Aorta (tissue), 5 donors: ENCODE results near the gene ZNF333. TPM values are rescaled to one million over a fixed set of nuclear protein-coding genes. Genes with fewer than 3 reads are reported as not detected.

Experiments
- ATAC-seq: fragments of 200-7000 bp; cut with Tn5 transposase; one replicate; pipeline ENCODE4 v1.9.1; 2022; ENCODE audit warnings: moderate library complexity; ENCODE audit not compliant: low FRiP score
- DNase-seq, 2 donors: peaks; one replicate each; pipeline ENCODE4 v3.0.0-alpha.2; 2020
- H3K27ac ChIP-seq, 2 donors: one replicate each; pipeline ENCODE4 v1.5.1; 2013; ENCODE audit warnings: low read length in 2 of 2, mild to moderate bottlenecking in 2 of 2, moderate library complexity in 2 of 2, control low read depth in 1 of 2, inconsistent platforms in 1 of 2, low read depth in 1 of 2
- H3K27me3 ChIP-seq, 2 donors: one replicate each; pipeline ENCODE4 v1.6.1; 2013; ENCODE audit warnings: control low read depth in 1 of 2, low read length in 1 of 2, mild to moderate bottlenecking in 1 of 2, moderate library complexity in 1 of 2; ENCODE audit not compliant: insufficient read depth in 2 of 2, control insufficient read depth in 1 of 2
- H3K36me3 ChIP-seq, 2 donors: one replicate each; pipeline ENCODE4 v1.6.1; 2013; ENCODE audit warnings: control low read depth in 1 of 2, low read length in 1 of 2, mild to moderate bottlenecking in 1 of 2; ENCODE audit not compliant: insufficient read depth in 2 of 2, control insufficient read depth in 1 of 2
- H3K4me1 ChIP-seq, 2 donors: one replicate each; pipeline ENCODE4 v1.6.1; 2013; ENCODE audit warnings: low read length in 2 of 2, control low read depth in 1 of 2, mild to moderate bottlenecking in 1 of 2, moderate library complexity in 1 of 2; ENCODE audit not compliant: insufficient read depth in 2 of 2, control insufficient read depth in 1 of 2
- H3K4me3 ChIP-seq, 2 donors: one replicate each; pipeline ENCODE4 v1.5.1; 2013; ENCODE audit warnings: low read length in 2 of 2, control low read depth in 1 of 2, mild to moderate bottlenecking in 1 of 2
- H3K9me3 ChIP-seq: one replicate; pipeline ENCODE4 v1.6.1; 2013; ENCODE audit warnings: mild to moderate bottlenecking, low read length; ENCODE audit not compliant: control insufficient read depth
- WGBS, 2 donors: extraction: QIAGEN DNeasy Blood & Tissue Kit; methylation state at CpG; one replicate each; pipeline ENCODE4 v1.1.7; 2013; 5-methylcytosine and 5-hydroxymethylcytosine counted together
- intact Hi-C, 2 donors: fragments of 100-400 bp; cut with DNase I; formaldehyde crosslinking; loops; one replicate each; pipeline versions ENCODE4 v1.14.2 to v1.15.0; 2022
- long read RNA-seq, 2 donors: library from polyadenylated mRNA; unstranded; transcript quantifications; one replicate each; pipeline ENCODE4 v2.0.0, GENCODE V29; 2020 to 2021
- polyA plus RNA-seq, 2 donors: library from polyadenylated mRNA; stranded (reverse); fragments of 200-250 nt; gene quantifications; one replicate each; pipeline ENCODE4 v1.2.3, GENCODE V29; 2013
- total RNA-seq, 2 donors: library from RNA; stranded (reverse); fragmentation: NEBNext Ultra II Directional; extraction: Animal tissue kit (Norgen Biotek cat#: 25700); gene quantifications; one replicate each; pipeline ENCODE4 v1.2.1, GENCODE V29; 2021
- donor health status: healthy with polysubstance abuse.
- donor health status: Bipolar disorder and iron deficiency.
- donor health status: DM: no; HTN: no; CAD: no.
- donor health status: DM: no; HTN: no; CAD: no.
- donor health status: DM: yes; HTN: yes; CAD: no.

ZNF333 gene
- total RNA-seq = 10 to 100 TPM; 31.8 to 33.6 TPM
- 10 to 100 TPM in 1 of 2 donors, 1 to 10 TPM in 1; 5.6 to 26.9 TPM for polyA plus RNA-seq
- long read RNA-seq, donor 1, full-length matches to known transcripts = 7 of 33 reads
- long read RNA-seq, donor 1, partial matches to known transcripts = 14 of 33 reads
- long read RNA-seq, donor 1, other reads (novel, unspliced or antisense) = 12 of 33 reads
- long read RNA-seq, donor 2, full-length matches to known transcripts = 2 of 9 reads
- long read RNA-seq, donor 2, partial matches to known transcripts = 6 of 9 reads
- long read RNA-seq, donor 2, other reads (novel, unspliced or antisense) = 1 of 9 reads

GRCh38 chr19:14689598-14690503 is at the start of gene ZNF333:
ZNF333 (plus strand) TSS chr19:14690048; CDS start chr19:14693492, 3,444 bp downstream.
- Histone ChIP-seq H3K27ac (peak within 1 kb of the TSS in 1 of 2 donors; percentile 97), H3K9me3 (no peaks in the 10 kb centered on the region), H3K36me3 (peaks cover 0 to 5% of the 10 kb centered on the region in 2 donors), H3K27me3 (no peaks in the 10 kb centered on the region), H3K4me3 (peak within 1 kb of the TSS; percentile 95 to 100), H3K4me1 (no peaks in the 10 kb centered on the region)
- DNase-seq = peak; percentile 98 to 100
- intact Hi-C loops = loop anchor here in 1 of 2 donors (2.0 kb wide), 1 partner anchor 115 kb away; no protein-coding TSS in a partner anchor
- peak; percentile 98 for ATAC-seq
- 0 to 1% methylated on average over 56 to 66 of the region's 66 CpGs for WGBS, 2 donors

- 82 to 89% methylated on average over 2 of the region's 2 CpGs for WGBS, 2 donors
- intact Hi-C loops = no loop called here
Measured at GRCh38 chr19:14648506-14648905, 41.3 kb upstream of the ZNF333 start.

GRCh38 chr19:14649020-14649419 is 40.8 kb upstream of the ZNF333 start:
- H3K9me3 ChIP-seq = no peaks in the 10 kb centered on the region
- intact Hi-C loops = no loop called here
- no peaks in the 10 kb centered on the region for H3K27me3 ChIP-seq
- no peak overlapping the region for H3K4me3 ChIP-seq
- no peak overlapping the region for H3K27ac ChIP-seq
- no peaks in the 10 kb centered on the region for H3K4me1 ChIP-seq
- DNase-seq (no peak), ATAC-seq (no peak)
- no peaks in the 10 kb centered on the region for H3K36me3 ChIP-seq
- WGBS, 2 donors = 69 to 80% methylated on average over 4 of the region's 4 CpGs

More at GRCh38 chr19:14648506-14648905, 41.3 kb upstream of the ZNF333 start:
- DNase-seq = no peak
- Histone ChIP-seq H3K4me1 (no peaks in the 10 kb centered on the region), H3K9me3 (peaks cover 2% of the 10 kb centered on the region), H3K27ac (no peak overlapping the region), H3K36me3 (no peaks in the 10 kb centered on the region), H3K27me3 (no peaks in the 10 kb centered on the region), H3K4me3 (no peak overlapping the region)
- no peak for ATAC-seq

GRCh38 chr19:14650161-14650560 is 39.7 kb upstream of the ZNF333 start:
- DNase-seq (no peak), ATAC-seq (no peak)
- Histone ChIP-seq H3K27me3 (no peaks in the 10 kb centered on the region), H3K4me1 (no peaks in the 10 kb centered on the region), H3K9me3 (no peaks in the 10 kb centered on the region), H3K36me3 (no peaks in the 10 kb centered on the region), H3K27ac (no peak overlapping the region), H3K4me3 (no peak overlapping the region)
- intact Hi-C loops = no loop called here
- WGBS, 2 donors = 56 to 73% methylated on average over 2 of the region's 2 CpGs

- WGBS, 2 donors = 68 to 69% methylated on average over 7 of the region's 7 CpGs
- H3K4me3 ChIP-seq = no peak overlapping the region
- no peaks in the 10 kb centered on the region for H3K4me1 ChIP-seq
- no peaks in the 10 kb centered on the region for H3K9me3 ChIP-seq
- ATAC-seq (no peak), DNase-seq (no peak)
- H3K27ac ChIP-seq = no peak overlapping the region
- intact Hi-C loops = no loop called here
- no peaks in the 10 kb centered on the region for H3K27me3 ChIP-seq
- no peaks in the 10 kb centered on the region for H3K36me3 ChIP-seq
Measured at GRCh38 chr19:14654786-14655560, 34.9 kb upstream of the ZNF333 start.

- Histone ChIP-seq H3K36me3 (no peaks in the 10 kb centered on the region), H3K4me1 (no peaks in the 10 kb centered on the region), H3K27me3 (no peaks in the 10 kb centered on the region), H3K9me3 (no peaks in the 10 kb centered on the region), H3K4me3 (no peak overlapping the region), H3K27ac (no peak overlapping the region)
- DNase-seq (no peak), ATAC-seq (no peak)
- WGBS, 2 donors = 72 to 73% methylated on average over 11 of the region's 11 CpGs
- intact Hi-C loops = no loop called here
Measured at GRCh38 chr19:14655726-14656125, 34.1 kb upstream of the ZNF333 start.

- DNase-seq (no peak), ATAC-seq (no peak)
- no peaks in the 10 kb centered on the region for H3K36me3 ChIP-seq
- H3K4me3 ChIP-seq = no peak overlapping the region
- H3K27me3 ChIP-seq = no peaks in the 10 kb centered on the region
- WGBS, 2 donors = 65 to 68% methylated on average over 6 of the region's 6 CpGs
- no peak overlapping the region for H3K27ac ChIP-seq
- intact Hi-C loops = no loop called here
- no peaks in the 10 kb centered on the region for H3K4me1 ChIP-seq
- H3K9me3 ChIP-seq = no peaks in the 10 kb centered on the region
Measured at GRCh38 chr19:14659874-14660489, 29.9 kb upstream of the ZNF333 start.

- DNase-seq = peak in 1 of 2 donors; percentile 47
- ATAC-seq = no peak
Measured at GRCh38 chr19:14661372-14661924, 28.4 kb upstream of the ZNF333 start.

More at GRCh38 chr19:14661372-14661924, 28.4 kb upstream of the ZNF333 start:
- Histone ChIP-seq H3K27ac (no peak overlapping the region), H3K9me3 (no peaks in the 10 kb centered on the region), H3K4me1 (no peaks in the 10 kb centered on the region), H3K36me3 (no peaks in the 10 kb centered on the region), H3K4me3 (no peak overlapping the region), H3K27me3 (no peaks in the 10 kb centered on the region)
- WGBS, 2 donors = 66 to 67% methylated on average over 12 of the region's 12 CpGs
- intact Hi-C loops = no loop called here
